Activated naive CD8-positive, alpha-beta T cell treated with anti-CD3 and anti-CD28 coated beads for 36 hours (primary cell): ENCODE results near the gene STAP1. TPM values are rescaled to one million over a fixed set of nuclear protein-coding genes. Genes with fewer than 3 reads are reported as not detected.
"Not testable (repeated sequence)": the region's sequence is repeated elsewhere in the genome, so short reads cannot be mapped to it uniquely, and the experiment has no call there.

ENCODE experiments used
- DNase-seq: peaks from one replicate; pipeline ENCODE4 v3.0.0; 2021
- H3K27ac Mint-ChIP-seq: one replicate; pipeline ENCODE4 v1.8.0; 2022; ENCODE audit warnings: mild to moderate bottlenecking, moderate library complexity, mixed read lengths
- H3K27me3 Mint-ChIP-seq: one replicate; pipeline ENCODE4 v1.8.0; 2022; ENCODE audit warnings: mild to moderate bottlenecking, mixed read lengths
- H3K36me3 Mint-ChIP-seq: one replicate; pipeline ENCODE4 v1.8.0; 2021; ENCODE audit warnings: mild to moderate bottlenecking, mixed read lengths
- H3K4me1 Mint-ChIP-seq: one replicate; pipeline ENCODE4 v1.8.0; 2021; ENCODE audit warnings: mixed read lengths
- H3K4me3 Mint-ChIP-seq: one replicate; pipeline ENCODE4 v1.8.0; 2022; ENCODE audit warnings: mild to moderate bottlenecking, moderate library complexity, mixed read lengths
- H3K9me3 Mint-ChIP-seq: one replicate; pipeline ENCODE4 v1.8.0; 2022; ENCODE audit warnings: mixed read lengths
- total RNA-seq, 2 experiments: library from RNA; stranded (reverse); gene quantifications; one replicate each; pipeline ENCODE4 v1.2.3, GENCODE V29; 2021

Gene STAP1
- total RNA-seq, 2 experiments from 2014 or later: 6.3 to 7.4 TPM

- H3K27me3 Mint-ChIP-seq: no peaks in the 10 kb centered on the region
- no peaks in the 10 kb centered on the region for H3K9me3 Mint-ChIP-seq
- H3K4me1 Mint-ChIP-seq: peaks cover 11% of the 10 kb centered on the region
- H3K36me3 Mint-ChIP-seq: peaks cover 37% of the 10 kb centered on the region
- H3K27ac Mint-ChIP-seq: no peak overlapping the region
- DNase-seq: no peak
- no peak overlapping the region for H3K4me3 Mint-ChIP-seq
Measured at GRCh38 chr4:67634741-67635140, 76.2 kb downstream of the STAP1 start.

- Mint-ChIP-seq H3K36me3 (peaks cover 39% of the 10 kb centered on the region), H3K9me3 (no peaks in the 10 kb centered on the region), H3K27ac (no peak overlapping the region), H3K4me3 (no peak overlapping the region), H3K4me1 (peaks cover 11% of the 10 kb centered on the region), H3K27me3 (no peaks in the 10 kb centered on the region)
- no peak for DNase-seq
Measured at GRCh38 chr4:67635331-67635730, 76.8 kb downstream of the STAP1 start.

- not testable (repeated sequence) for DNase-seq, H3K9me3 Mint-ChIP-seq, H3K27me3 Mint-ChIP-seq, H3K4me3 Mint-ChIP-seq, H3K27ac Mint-ChIP-seq
- peaks cover 38% of the 10 kb centered on the region for H3K36me3 Mint-ChIP-seq
- peaks cover 13% of the 10 kb centered on the region for H3K4me1 Mint-ChIP-seq
Measured at GRCh38 chr4:67636978-67637377, 78.5 kb downstream of the STAP1 start.

- Mint-ChIP-seq H3K9me3 (no peaks in the 10 kb centered on the region), H3K36me3 (peaks cover 34% of the 10 kb centered on the region), H3K4me1 (peaks cover 8% of the 10 kb centered on the region), H3K27ac (no peak overlapping the region), H3K27me3 (no peaks in the 10 kb centered on the region), H3K4me3 (no peak overlapping the region)
- DNase-seq: no peak
Measured at GRCh38 chr4:67638136-67638535, 79.6 kb downstream of the STAP1 start.

- H3K36me3 Mint-ChIP-seq: peaks cover 36% of the 10 kb centered on the region
- H3K27me3 Mint-ChIP-seq: no peaks in the 10 kb centered on the region
- H3K4me1 Mint-ChIP-seq: no peaks in the 10 kb centered on the region
- no peak for DNase-seq
- no peak overlapping the region for H3K27ac Mint-ChIP-seq
- peaks cover 7% of the 10 kb centered on the region for H3K9me3 Mint-ChIP-seq
- no peak overlapping the region for H3K4me3 Mint-ChIP-seq
Measured at GRCh38 chr4:67651536-67651935, 93.0 kb downstream of the STAP1 start.

Other genes with a start within 250 kb of the STAP1 start
- 10 to 100 TPM; 23.5 to 24.3 TPM for gene CENPC, start 13.2 kb upstream of the STAP1 start, total RNA-seq
- gene UBA6, start 142.4 kb downstream of the STAP1 start, total RNA-seq: 10 to 100 TPM; 74.4 to 85.6 TPM
- gene GNRHR, start 195.7 kb downstream of the STAP1 start, total RNA-seq: not detected